AG10803 (cell line): ENCODE results near the gene MGAT4D.

ENCODE experiments used
- DNase-seq: peaks from one replicate; pipeline ENCODE4 v3.0.0; 2010; ENCODE audit warnings: low read depth
- H3K4me3 ChIP-seq: 2 replicates; pipeline ENCODE4 v1.5.1; 2011; ENCODE audit warnings: mild to moderate bottlenecking, low read length, control low read depth
- TF ChIP-seq, protein P1 (sequence below): conservative IDR thresholded peaks from 2 replicates; pipeline ENCODE4 v1.5.1; 2011; ENCODE audit warnings: mild to moderate bottlenecking, low read length, control low read depth, inconsistent platforms

MGAT4D gene

GRCh38 chr4:140504261-140504660 is 6.2 kb upstream of the MGAT4D start:
- no peak for DNase-seq
- TF ChIP-seq, protein P1, sequence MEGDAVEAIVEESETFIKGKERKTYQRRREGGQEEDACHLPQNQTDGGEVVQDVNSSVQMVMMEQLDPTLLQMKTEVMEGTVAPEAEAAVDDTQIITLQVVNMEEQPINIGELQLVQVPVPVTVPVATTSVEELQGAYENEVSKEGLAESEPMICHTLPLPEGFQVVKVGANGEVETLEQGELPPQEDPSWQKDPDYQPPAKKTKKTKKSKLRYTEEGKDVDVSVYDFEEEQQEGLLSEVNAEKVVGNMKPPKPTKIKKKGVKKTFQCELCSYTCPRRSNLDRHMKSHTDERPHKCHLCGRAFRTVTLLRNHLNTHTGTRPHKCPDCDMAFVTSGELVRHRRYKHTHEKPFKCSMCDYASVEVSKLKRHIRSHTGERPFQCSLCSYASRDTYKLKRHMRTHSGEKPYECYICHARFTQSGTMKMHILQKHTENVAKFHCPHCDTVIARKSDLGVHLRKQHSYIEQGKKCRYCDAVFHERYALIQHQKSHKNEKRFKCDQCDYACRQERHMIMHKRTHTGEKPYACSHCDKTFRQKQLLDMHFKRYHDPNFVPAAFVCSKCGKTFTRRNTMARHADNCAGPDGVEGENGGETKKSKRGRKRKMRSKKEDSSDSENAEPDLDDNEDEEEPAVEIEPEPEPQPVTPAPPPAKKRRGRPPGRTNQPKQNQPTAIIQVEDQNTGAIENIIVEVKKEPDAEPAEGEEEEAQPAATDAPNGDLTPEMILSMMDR, result no peak
- no peak overlapping the region for H3K4me3 ChIP-seq

DNA sequence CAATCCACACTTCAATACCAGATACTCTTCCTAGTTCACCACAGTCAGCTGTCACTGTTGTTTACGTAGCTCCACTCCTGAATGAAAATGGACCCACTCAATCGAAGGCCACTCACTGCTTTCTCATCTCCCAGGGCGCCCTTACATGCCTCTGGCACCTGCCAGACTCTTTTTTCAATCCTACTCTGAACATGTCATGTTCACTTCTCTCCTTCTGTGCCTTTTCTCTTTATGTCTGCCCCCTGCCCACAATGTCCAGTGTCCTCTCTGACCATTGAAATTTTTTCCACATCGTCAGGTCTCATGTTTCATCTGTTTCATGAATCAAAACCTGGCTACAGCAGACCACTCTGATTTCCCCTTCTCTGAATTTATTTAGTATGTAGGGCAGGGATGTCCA is 1.3 kb upstream of the MGAT4D start:
- TF ChIP-seq, protein P1, result no peak
- H3K4me3 ChIP-seq, result no peak overlapping the region
- no peak for DNase-seq

GRCh38 chr4:140497405-140497746 is 717 bp downstream of the MGAT4D start:
- H3K4me3 ChIP-seq, result no peak overlapping the region
- DNase-seq, result no peak
- TF ChIP-seq, protein P1, result no peak

DNA sequence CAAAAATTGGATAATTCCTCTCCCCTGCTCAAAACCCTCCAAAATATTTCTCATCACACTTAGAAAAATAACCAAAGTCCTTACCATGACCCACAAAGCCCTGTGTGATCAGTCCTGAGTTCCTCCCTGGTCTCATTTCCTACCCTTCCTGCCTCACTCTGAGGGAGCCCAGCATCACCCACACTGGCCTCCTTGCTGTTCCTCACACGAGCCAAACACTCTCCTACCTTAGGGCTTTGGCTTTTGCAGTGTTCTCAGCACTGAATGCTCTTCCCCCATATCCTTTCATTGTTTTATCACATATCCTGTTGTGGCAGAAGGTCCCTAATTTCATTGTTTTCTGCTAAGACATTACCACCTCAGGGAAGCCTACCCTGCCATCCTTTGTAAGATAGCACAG is 12.2 kb downstream of the MGAT4D start:
- DNase-seq, result no peak
- TF ChIP-seq, protein P1, result no peak
- no peak overlapping the region for H3K4me3 ChIP-seq

DNA sequence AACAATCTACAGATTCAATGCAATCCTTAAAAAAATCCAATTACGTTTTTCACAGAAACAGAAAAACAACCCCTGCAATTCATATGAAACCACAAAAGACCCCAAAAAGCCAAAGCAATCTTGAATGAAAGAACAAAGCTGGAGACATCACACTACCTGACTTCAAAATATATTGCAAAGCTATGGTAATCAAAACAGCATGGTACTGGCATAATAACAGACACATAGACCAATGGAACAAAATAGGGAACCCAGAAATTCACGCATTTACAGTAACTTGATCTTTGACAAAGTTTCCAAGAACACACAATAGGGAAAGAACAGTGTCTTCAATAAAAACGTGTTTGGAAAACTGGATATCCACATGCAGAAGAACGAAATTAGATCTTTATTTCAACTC is 14.6 kb downstream of the MGAT4D start:
- DNase-seq, result no peak
- H3K4me3 ChIP-seq, result no peak overlapping the region
- TF ChIP-seq, protein P1, result no peak

GRCh38 chr4:140472156-140472555 is 25.9 kb downstream of the MGAT4D start:
- no peak overlapping the region for H3K4me3 ChIP-seq
- no peak for DNase-seq
- TF ChIP-seq, protein P1, result no peak

- H3K4me3 ChIP-seq, result no peak overlapping the region
- DNase-seq, result no peak
- TF ChIP-seq, protein P1, result no peak
Measured at GRCh38 chr4:140469791-140470733, 28.0 kb downstream of the MGAT4D start.
